ENCODE results near the gene SLC38A3. TPM values are rescaled to one million over a fixed set of nuclear protein-coding genes. Genes with fewer than 3 reads are reported as not detected.

The SLC38A3 gene
- total RNA-seq, 1 donor, result 0.27 TPM

DNA sequence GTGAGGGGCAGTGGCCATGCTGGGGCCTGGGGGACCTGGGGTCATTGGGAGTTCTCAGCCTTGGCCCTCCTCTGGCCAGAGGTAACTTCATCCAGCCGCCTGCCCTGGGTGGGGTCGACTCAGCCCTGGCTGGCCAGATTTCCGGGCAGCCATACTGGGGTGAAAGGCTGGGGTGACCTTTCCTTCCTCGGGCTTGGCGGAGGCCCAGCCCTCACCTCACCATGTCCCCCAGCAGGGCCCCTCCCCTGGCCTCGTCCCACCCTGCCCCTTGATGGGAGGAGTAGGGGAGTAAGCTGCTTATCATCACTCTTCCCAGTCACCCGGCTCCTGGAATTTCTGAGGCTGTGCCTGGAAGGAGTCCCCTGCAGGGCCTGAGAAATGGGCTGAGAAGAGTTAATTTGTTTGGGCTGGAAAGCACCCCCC, 44.5 kb upstream of the SLC38A3 start:
- H3K4me3 ChIP-seq (ENCODE audit: low read depth, low read length), result no peak overlapping the region
- TF ChIP-seq, protein P1, sequence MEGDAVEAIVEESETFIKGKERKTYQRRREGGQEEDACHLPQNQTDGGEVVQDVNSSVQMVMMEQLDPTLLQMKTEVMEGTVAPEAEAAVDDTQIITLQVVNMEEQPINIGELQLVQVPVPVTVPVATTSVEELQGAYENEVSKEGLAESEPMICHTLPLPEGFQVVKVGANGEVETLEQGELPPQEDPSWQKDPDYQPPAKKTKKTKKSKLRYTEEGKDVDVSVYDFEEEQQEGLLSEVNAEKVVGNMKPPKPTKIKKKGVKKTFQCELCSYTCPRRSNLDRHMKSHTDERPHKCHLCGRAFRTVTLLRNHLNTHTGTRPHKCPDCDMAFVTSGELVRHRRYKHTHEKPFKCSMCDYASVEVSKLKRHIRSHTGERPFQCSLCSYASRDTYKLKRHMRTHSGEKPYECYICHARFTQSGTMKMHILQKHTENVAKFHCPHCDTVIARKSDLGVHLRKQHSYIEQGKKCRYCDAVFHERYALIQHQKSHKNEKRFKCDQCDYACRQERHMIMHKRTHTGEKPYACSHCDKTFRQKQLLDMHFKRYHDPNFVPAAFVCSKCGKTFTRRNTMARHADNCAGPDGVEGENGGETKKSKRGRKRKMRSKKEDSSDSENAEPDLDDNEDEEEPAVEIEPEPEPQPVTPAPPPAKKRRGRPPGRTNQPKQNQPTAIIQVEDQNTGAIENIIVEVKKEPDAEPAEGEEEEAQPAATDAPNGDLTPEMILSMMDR (IDR thresholded peaks at IDR 0.05; ENCODE audit: insufficient read depth, low read length), result no peak
- DNase-seq (ENCODE audit: low read depth), result peak; percentile 45

DNA sequence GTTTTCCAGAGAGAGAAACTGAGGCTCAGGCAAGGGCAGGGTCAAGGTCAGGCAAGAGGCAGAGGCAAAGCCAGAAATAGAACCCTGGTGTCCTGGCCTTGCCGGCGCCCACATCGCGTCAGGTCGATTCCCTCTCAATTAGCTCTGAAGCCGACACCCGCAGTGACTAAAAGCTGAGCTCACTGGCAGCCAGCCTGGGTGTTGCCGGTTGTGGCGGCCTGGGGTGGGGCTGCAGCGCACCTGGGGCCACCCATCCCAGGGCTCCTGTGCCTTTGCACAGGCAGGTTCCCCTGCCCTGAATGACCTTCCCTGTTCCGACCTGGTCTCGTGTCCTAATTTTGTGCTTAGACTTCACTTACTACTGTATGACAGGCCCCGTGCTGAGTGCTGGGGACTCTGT, 43.8 kb upstream of the SLC38A3 start:
- TF ChIP-seq, protein P1 (IDR thresholded peaks at IDR 0.05; ENCODE audit: insufficient read depth, low read length), result no peak
- no peak overlapping the region for H3K4me3 ChIP-seq (ENCODE audit: low read depth, low read length)
- DNase-seq (ENCODE audit: low read depth), result no peak

DNA sequence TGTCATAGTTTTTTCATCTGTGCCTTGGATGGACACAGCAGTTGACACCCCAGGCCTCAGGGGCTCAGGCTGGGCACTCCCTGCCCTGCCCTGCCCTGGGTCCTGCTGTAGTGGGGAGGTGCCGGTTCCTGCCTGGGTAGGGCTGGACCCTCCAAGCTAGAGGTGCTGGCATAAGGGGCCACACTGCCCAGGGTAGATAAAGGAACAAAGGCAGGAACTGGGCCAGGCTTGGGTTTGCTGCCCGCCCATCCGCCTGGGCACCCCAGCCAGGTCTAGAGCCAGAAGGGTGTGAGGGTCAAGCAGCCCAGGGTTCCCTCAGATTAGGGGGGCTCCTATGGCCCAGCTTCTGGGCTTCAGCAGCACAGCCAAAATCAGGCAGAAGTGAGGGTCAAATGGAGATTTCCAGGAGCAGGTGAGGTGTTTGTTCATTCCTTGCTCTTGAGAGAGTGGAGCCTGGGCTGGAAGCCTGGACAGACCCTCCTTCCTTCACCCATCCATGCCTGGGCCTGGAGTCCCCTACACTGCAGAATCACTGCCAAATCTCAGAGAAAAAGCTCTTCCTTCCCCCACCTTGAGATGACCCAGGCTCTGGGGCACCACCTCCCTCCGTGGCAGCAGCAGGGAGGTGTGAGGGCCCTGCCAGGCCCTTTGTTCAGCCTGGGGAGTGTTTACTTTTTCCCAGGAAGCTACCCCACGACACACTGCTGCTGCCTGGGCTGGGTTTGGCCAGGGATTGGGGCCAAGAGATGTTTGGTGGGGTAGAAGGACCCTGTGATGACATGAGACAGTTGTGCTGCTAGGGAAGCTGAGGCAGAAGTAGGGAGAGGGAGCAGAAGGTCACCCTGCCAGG, 42.8 kb upstream of the SLC38A3 start:
- no peak for DNase-seq (ENCODE audit: low read depth)
- TF ChIP-seq, protein P1 (IDR thresholded peaks at IDR 0.05; ENCODE audit: insufficient read depth, low read length), result no peak
- no peak overlapping the region for H3K4me3 ChIP-seq (ENCODE audit: low read depth, low read length)

DNA sequence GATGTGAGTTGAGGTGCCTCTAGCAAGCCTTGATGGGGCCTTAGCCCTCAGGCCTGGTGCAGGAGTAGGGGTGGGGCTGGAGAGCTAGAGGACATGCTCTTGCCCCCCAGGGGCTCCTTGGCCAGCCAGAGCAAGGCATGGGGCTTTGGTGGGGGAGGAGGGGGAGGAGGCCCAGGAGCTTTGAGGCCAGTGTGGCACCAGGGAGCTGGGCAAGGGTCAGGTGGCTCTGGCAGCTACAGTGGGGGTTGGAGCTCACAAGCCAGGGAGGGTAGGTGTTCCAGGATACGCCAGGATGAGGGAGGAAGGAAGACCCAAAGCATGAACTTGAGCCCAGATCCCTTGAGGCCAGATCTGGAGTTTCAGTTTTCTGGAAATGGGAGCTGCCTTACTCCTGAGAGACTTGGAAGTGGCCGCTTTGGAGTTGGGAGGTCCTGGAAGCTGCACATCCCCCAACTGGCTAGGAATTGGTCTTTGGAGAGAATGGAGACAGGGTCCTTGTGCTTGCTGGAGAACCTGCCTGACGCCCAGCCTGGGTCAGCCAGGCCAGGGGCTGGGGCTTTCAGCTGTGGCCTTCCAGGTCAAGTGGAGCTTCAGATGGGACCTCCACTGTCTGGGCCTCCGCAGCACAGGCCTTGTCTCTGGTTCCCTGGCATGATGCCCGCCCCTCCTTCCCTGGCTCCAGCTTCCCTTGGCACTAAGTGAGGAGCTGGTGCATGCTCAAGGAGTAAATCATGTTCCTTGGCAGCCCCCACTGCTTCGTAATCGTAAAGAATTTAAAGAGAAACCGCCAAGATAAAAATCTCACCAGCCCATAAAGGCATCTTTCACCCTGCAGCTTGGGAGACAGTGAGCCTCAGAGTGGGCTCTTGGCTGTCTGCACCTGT, 41.3 kb upstream of the SLC38A3 start:
- H3K4me3 ChIP-seq (ENCODE audit: low read depth, low read length), result no peak overlapping the region
- peak; percentile 98 for DNase-seq (ENCODE audit: low read depth)
- TF ChIP-seq, protein P1 (IDR thresholded peaks at IDR 0.05; ENCODE audit: insufficient read depth, low read length), result no peak

DNA sequence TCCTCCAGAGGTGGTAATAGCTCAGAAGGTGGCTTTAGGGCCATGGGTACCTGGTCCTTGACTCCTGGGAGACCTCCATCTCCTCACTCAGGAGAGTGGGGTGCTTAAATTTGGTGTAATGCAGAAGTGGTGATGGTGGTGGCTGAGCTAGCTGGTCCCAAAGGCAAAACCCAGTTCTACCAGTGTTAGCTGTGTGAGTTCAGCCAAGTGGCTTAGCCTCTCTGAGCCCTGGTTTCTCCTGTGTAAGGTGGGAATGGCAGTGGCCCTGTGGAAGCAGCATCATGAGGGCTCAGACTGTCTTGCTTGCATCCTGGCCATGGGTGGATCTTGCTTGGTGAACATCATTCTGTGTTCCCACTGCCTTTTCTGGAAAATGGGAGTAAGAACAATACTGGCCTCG, 40.6 kb upstream of the SLC38A3 start:
- no peak for DNase-seq (ENCODE audit: low read depth)
- H3K4me3 ChIP-seq (ENCODE audit: low read depth, low read length), result no peak overlapping the region
- TF ChIP-seq, protein P1 (IDR thresholded peaks at IDR 0.05; ENCODE audit: insufficient read depth, low read length), result no peak

DNA sequence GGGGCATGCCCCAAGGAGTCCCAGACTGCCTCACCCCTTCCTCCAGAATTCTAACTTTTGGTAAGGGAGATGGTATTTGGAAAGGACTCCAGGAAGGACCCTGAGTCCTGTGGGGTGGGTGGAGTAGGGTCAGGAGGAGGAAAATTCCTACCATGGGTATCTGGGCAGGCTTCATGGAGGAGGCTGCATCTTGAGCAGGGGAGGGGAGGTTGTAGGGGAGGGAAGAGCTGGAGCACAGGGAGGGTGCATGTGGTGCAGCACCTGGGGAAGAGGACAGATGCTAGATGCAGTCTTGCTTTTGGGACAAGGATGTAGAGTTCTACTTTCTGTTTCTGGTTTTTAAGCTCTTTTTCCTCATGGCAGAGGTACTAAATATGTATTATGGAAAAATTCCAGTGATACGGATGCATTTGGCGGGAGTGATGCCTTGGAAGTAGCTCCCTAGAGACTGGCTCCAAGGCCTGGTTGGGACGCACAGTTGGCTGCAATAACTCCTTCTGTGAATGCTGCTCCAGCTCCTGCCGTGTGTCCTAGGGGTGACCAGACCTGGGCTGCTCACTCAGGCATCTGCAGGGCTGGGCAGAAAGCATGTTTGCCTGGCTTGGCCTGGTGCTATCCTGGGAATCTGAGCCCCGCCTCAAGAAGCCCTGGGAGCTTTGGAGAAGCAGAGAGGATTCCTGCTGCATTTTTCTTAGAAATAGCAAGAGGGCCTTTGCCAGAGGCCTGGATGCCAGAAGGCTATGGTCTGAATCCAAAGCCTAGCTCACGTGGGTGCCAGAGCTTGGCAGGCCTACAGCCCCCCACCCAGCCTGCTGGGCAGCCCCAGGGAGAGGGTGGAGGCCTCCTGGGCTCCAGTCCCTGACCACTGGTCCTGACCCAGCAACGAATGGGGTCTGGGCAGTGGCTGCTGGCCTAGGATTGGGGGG, 39.8 kb upstream of the SLC38A3 start:
- TF ChIP-seq, protein P1 (IDR thresholded peaks at IDR 0.05; ENCODE audit: insufficient read depth, low read length), result peak; percentile 4
- H3K4me3 ChIP-seq (ENCODE audit: low read depth, low read length), result peak overlapping the region; percentile 22
- DNase-seq (ENCODE audit: low read depth), result peak; percentile 96
